Type B pancreatic cell (in vitro differentiated cells): Measurements from ENCODE around the gene NOXRED1. TPM values are rescaled to one million over a fixed set of nuclear protein-coding genes. Genes with fewer than 3 reads are reported as not detected.
"Not testable (repeated sequence)": the region's sequence is repeated elsewhere in the genome, so short reads cannot be mapped to it uniquely, and the experiment has no call there.

Experiments
- DNase-seq: peaks from one replicate; pipeline ENCODE4 v3.0.0; 2021; ENCODE audit warnings: mixed read lengths; ENCODE audit not compliant: unreplicated experiment; ENCODE audit errors: extremely low spot score
- H3K27ac Mint-ChIP-seq: 2 replicates; pipeline ENCODE4 v1.8.0; 2021; ENCODE audit warnings: mild to moderate bottlenecking, mixed read lengths
- H3K27me3 Mint-ChIP-seq: 2 replicates; pipeline ENCODE4 v1.8.0; 2021; ENCODE audit warnings: mixed read lengths
- H3K36me3 Mint-ChIP-seq: 2 replicates; pipeline ENCODE4 v1.8.0; 2021; ENCODE audit warnings: mixed read lengths
- H3K4me1 Mint-ChIP-seq: one replicate; pipeline ENCODE4 v1.8.0; 2021; ENCODE audit warnings: mixed read lengths; ENCODE audit not compliant: unreplicated experiment
- H3K4me3 Mint-ChIP-seq: 2 replicates; pipeline ENCODE4 v1.8.0; 2021; ENCODE audit warnings: mild to moderate bottlenecking, mixed read lengths
- H3K9me3 Mint-ChIP-seq: 2 replicates; pipeline ENCODE4 v1.8.0; 2021; ENCODE audit warnings: mixed read lengths
- CTCF ChIP-seq: fragments of 200-600 bp; sonication (generic); conservative IDR thresholded peaks from 2 replicates; pipeline ENCODE4 v1.5.0; 2021; ENCODE audit warnings: antibody characterized with exemption, mild to moderate bottlenecking
- total RNA-seq: library from RNA; stranded (reverse); gene quantifications from 2 replicates; pipeline ENCODE4 v1.2.1, GENCODE V29; 2021; ENCODE audit warnings: low replicate concordance

The NOXRED1 gene
- total RNA-seq, 1 donor from 2014 or later: 0.46 TPM

- Mint-ChIP-seq H3K27me3 (no peaks in the 10 kb centered on the region), H3K36me3 (peaks cover 32% of the 10 kb centered on the region)
These were observed 2.1 kb downstream of the NOXRED1 start for GRCh38 chr14:77421201-77421600.

GRCh38 chr14:77416836-77417235 lies 6.5 kb downstream of the NOXRED1 start:
- no peaks in the 10 kb centered on the region for H3K4me1 Mint-ChIP-seq
- DNase-seq: no peak
- H3K4me3 Mint-ChIP-seq: no peak overlapping the region
- H3K27ac Mint-ChIP-seq: no peak overlapping the region
- H3K36me3 Mint-ChIP-seq: peaks cover 12% of the 10 kb centered on the region
- H3K27me3 Mint-ChIP-seq: no peaks in the 10 kb centered on the region
- peaks cover 11% of the 10 kb centered on the region for H3K9me3 Mint-ChIP-seq
- TF ChIP-seq CTCF: no peak

More at GRCh38 chr14:77421201-77421600, 2.1 kb downstream of the NOXRED1 start:
- Mint-ChIP-seq H3K27ac (no peak overlapping the region), H3K4me3 (no peak overlapping the region), H3K9me3 (peaks cover 11% of the 10 kb centered on the region), H3K4me1 (no peaks in the 10 kb centered on the region)
- TF ChIP-seq CTCF: no peak
- DNase-seq: no peak

GRCh38 chr14:77416098-77416497 lies 7.2 kb downstream of the NOXRED1 start:
- peaks cover 11% of the 10 kb centered on the region for H3K9me3 Mint-ChIP-seq
- not testable (repeated sequence) for H3K27me3 Mint-ChIP-seq, H3K36me3 Mint-ChIP-seq

GRCh38 chr14:77415403-77416030 lies 7.8 kb downstream of the NOXRED1 start:
- not testable (repeated sequence) for H3K27me3 Mint-ChIP-seq, H3K27ac Mint-ChIP-seq, H3K4me3 Mint-ChIP-seq, DNase-seq, H3K36me3 Mint-ChIP-seq, H3K4me1 Mint-ChIP-seq
- H3K9me3 Mint-ChIP-seq: peaks cover 11% of the 10 kb centered on the region

More at GRCh38 chr14:77416098-77416497, 7.2 kb downstream of the NOXRED1 start:
- not testable (repeated sequence) for H3K4me3 Mint-ChIP-seq, H3K27ac Mint-ChIP-seq, H3K4me1 Mint-ChIP-seq, DNase-seq

- Mint-ChIP-seq H3K27me3 (no peaks in the 10 kb centered on the region), H3K4me1 (peaks cover 4% of the 10 kb centered on the region), H3K27ac (no peak overlapping the region), H3K9me3 (no peaks in the 10 kb centered on the region), H3K4me3 (no peak overlapping the region), H3K36me3 (no peaks in the 10 kb centered on the region)
- TF ChIP-seq CTCF: peak; percentile 26
- DNase-seq: no peak
These were observed 14.2 kb downstream of the NOXRED1 start for GRCh38 chr14:77409131-77409533.

- no peak for TF ChIP-seq CTCF
- no peak overlapping the region for H3K4me3 Mint-ChIP-seq
- no peaks in the 10 kb centered on the region for H3K36me3 Mint-ChIP-seq
- H3K27ac Mint-ChIP-seq: no peak overlapping the region
- H3K4me1 Mint-ChIP-seq: peaks cover 4% of the 10 kb centered on the region
- DNase-seq: no peak
- H3K9me3 Mint-ChIP-seq: no peaks in the 10 kb centered on the region
- no peaks in the 10 kb centered on the region for H3K27me3 Mint-ChIP-seq
These were observed 16.2 kb downstream of the NOXRED1 start for GRCh38 chr14:77407158-77407557.
